A204.1 (cell line): ENCODE results near the gene AMBN.
A peak's percentile ranks its signal among the peaks of the same experiment; 100 is the strongest.
"Not testable (repeated sequence)": the region's sequence is repeated elsewhere in the genome, so short reads cannot be mapped to it uniquely, and the experiment has no call there.

Experiments
- FAIRE-seq: peaks from 2 replicates; lab custom pipeline; 2012; peaks lifted over from hg19 to GRCh38; lab: Jason Lieb, UNC

Gene AMBN

DNA sequence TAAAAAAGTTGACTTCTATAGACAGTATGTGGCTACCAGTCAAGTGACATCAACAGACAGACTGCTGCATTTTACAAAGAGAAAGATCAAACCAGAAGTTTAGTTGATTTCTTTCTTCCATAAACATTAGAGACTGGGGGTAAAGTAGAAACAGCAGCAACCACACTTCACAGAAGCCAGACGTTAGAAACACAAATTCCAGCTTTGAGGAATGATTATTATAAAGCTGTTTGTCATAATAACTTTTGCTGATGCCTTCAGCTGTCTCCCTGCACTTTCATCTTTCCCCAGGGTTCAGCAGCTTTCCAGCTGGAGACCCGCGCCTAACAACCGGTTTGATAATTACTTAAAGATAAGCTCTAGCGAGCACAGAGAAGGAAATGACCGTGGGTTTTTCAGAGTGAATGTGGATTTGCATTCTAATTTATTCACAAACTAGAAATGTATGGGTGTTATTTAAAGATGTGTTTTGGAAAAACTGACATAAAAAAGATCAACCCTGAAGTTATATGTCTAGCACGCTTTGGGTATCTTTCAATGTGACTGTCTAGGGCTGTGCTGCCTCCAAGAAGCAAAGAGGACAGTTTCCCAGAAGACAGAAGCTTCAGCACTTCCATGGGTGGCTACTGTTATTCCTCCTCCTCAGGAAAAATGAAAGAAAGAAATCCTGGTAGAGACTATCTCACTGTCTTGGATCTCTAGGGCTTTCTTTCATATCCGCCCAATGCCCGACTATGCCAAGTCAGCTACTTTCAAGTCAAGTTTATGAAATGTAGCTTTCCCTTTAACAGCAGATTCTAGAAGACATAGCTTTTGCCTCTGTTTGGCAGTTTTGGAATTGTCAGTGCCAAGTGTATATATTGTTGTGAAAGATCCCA, 21.5 kb downstream of the AMBN start:
- FAIRE-seq: no peak

DNA sequence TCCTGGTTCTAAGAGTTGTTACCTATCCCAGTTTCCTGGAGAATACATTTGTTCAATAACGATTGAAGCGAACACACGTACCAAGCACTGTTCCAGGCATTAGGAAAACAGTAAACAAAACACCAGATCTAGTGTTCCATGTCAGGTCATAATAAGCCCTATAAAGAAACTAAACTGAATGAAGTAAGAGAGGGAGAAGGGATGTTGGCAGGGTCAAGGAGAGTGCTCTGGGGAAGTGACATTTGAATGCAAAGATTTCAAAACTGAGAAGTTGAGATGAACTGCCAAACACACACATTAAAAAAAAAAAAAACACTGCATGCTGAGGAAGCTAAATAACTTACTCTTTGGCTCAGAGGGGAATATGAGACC, 22.1 kb downstream of the AMBN start:
- no peak for FAIRE-seq

DNA sequence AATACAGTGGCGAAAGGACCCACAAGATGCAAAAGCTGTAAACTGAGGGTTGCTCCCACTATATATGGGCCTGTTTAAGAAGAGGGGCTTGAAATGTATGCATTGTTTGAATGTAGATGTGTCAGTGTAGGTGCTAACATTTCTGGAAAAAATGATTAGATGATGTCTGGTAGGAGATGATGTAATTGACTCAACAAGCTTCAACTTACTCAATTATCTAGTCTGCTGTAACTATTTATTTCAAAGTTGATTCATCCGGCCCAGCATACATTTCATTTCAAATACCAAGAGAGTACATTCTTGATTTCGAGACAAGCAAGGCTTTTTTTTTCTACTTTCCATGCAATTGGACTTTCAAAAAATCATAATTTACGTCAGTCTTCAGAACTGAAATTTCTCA, 27.2 kb downstream of the AMBN start:
- FAIRE-seq: no peak

DNA sequence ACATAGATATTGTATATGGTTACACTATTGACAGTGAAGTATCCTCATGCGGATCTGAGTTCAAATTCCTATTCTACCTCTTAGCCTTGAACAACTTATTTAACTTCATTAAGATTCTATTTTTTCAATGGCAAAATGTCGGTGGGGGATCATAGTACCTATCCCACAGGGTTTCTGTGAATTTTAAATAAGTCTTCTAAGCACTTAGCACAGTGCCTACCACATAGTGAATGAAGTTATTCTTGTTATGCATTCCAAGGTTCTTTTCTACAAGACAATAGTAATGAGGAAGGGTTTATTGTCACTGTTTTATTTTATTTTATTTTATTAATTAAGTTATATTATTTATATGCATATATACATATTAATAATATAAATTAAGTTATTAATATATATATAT, 27.7 kb downstream of the AMBN start:
- no peak for FAIRE-seq

DNA sequence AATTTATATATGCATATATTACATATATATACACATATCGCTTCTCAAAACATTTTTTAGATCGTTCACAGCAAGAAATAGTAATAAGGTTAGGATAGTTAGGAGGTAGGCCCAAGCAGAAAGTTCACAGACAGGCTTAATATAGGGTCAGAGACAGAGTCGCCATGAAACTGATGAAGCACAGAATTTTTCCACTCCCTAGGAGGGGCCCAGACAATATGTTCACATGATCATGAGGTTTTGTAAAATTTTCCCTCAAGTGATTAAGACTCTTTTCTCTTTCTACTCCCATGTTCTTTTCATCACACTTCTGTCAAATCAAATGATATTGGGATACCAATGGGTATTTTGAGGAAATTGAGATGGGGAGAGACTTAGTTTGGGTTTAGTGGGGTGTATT, 31.3 kb downstream of the AMBN start:
- no peak for FAIRE-seq

DNA sequence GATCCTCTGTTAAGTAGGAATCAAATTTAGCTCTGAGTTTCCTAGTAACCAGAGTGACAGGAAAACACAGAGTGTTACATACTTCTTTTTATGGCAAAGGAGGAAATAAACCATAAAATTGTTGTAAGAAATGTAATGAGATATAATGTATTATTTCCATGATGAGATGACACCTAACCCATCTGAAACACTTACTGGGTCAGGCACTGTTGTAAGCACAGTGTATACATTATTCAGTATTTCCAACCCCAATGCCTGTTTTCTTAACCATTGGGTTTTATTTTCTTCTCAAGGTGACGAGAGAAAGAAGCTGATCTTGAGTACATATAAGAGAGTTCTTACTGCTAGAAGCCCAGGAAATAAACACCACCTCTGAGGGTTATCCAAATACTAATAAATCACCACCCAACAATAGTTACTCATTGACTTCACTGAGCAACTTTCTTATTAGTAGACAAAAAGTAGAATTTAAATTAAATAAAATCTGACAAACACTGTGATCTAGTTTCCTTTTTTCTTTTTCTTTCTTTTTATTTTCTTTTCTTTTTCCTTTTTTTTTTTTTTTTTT, 32.3 kb downstream of the AMBN start:
- no peak for FAIRE-seq

DNA sequence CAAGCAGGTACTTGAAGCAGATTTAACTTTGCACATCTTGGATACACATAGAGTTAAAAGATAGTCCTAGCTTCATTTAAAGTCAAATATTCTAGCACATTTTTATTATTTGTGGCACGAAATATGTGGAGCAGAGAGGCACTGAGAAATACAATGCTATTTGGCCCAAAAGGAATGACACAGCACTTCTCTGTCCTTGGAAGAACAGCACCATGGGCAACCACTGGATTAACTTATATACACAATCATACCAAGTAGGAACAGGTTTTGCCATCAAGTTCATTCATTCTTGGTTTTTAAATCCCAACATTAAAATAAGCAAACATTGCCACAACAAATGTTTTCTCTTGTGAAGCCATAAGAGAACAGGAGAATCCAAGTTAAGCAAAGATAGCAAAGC, 35.6 kb downstream of the AMBN start:
- FAIRE-seq: no peak

DNA sequence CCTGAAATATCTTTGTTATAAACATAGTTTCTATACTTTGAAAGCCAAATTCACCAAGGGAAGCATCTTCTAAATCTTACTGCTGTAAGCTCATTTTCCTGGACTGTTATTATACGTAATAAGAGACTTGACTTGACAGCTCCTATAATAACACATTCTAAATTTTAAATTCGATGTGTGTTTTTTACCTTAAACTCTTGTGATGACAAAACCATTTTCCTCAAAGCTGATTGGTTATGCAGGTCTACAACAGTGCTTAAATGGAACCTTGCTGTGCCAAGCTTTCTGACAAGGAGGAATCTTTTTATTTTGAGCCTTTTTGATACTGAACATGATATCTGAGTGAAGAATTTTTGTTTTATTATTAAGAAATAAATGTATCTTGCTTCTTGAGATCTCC, 36.4 kb downstream of the AMBN start, which contains the start of gene ENAM:
Gene ENAM (plus strand): TSS at position 301 of the 400 bp plus-strand sequence. CDS start 757 bp downstream, outside the sequence.
- FAIRE-seq: no peak

DNA sequence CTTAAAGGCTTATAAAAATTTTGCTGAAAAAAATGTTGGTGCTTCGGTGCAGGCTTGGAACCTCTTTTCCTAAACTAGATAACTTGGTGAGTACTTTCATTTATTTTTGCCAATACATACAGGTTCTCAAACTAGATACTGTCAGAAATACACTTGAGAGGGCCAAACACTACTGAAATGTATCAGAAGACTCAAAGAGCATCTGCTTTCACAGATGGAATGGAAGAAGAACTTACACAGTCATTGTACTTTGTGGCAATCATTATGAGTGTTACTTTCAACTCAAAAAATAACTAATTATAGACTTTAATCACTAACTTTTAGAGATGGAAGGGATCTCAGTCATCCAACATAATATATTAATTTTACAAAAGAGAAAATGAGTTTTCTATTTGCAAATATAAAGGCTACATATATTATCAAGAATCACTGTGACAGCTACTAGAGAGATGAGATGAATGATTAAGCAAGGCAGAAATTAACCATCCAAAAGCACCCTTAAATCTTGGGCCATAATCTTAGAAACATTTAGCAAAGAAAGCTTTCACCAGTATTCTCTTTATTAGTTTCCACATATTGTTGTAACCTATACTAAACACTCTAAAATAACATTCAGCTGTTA, 37.5 kb downstream of the AMBN start:
- no peak for FAIRE-seq

DNA sequence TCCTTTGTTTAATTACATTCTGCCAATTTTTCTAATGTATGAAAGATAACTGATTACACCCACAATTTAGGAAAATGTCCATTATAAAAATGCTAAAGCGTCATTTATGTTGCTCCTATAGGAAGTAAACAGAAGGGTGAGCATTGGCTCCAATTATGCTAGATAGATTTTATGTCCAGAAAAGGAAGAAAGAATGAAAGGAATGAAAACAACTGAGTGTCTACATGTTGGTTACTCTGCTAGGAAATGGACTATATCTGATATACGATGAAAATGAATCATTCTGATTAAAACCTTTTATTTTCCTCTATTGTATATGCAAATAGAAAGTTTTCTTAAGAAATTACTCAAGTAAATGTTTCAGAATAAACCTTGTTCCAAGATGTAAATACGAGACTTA, 38.1 kb downstream of the AMBN start:
- no peak for FAIRE-seq

DNA sequence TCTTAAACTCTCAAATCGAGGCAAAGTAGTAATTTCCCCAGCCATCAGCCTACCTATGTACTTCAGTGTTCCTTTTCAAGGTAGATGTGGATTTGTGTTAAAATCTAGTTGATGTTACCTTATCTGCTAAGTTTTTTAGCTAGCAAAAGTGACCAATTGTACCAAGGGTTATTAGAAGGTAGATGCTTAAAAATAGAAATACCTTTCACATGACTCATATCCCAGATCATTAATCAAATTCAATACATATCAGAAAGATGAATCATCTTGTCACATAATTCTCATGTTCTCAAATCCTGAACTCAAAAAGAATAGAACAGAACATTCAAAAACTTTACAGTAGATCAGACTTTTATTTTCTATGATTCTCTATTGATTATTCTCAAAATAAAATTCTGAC, 40.0 kb downstream of the AMBN start:
- FAIRE-seq: peak; percentile 61

DNA sequence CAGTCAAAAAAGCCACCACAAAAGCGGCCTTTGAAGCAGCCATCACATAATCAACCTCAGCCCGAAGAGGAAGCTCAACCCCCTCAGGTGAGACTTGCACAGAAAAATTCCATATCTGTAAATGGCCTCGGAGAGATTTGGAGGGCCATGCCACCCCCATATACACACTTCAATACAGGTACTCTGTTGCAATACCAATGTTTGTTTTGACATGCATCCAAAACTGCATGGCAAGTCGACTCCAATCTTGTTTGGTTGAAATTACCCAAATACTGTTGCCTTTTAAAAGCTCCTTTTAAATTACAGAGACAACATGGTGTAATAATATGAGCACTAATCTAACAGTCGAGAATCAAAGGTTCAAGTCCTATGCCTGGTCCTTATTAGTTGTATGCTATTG, 42.4 kb downstream of the AMBN start:
- no peak for FAIRE-seq

DNA sequence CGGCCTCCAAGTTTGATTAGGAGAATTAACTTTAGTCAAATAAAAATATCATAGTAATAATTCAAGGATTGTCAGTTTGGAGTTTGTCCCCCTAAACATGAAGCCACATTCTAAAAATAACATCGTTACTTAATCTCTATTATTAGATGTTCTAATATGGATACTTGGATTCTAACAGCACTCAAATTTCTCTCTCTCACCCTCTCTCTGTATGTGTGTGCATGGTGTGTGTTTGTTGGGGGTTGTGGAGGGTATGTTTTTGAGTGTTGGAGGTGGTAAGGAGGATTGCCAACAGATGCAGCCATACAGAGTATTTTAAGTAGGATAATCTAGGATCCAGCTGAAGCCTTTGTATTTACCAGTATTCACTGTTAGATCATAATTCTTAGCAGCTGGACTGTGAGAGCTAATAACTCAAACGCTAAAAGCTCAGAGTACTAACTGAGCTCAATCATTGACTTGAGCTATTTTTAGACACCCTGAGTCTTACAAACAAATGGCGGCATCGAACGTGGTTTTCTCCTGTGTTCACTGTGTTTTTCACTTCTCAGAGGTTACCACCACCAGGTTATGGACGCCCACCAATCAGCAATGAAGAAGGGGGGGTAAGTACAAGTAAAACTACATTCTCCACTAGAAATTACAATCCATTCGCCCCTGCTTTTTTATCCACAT, 45.3 kb downstream of the AMBN start:
- FAIRE-seq: no peak

DNA sequence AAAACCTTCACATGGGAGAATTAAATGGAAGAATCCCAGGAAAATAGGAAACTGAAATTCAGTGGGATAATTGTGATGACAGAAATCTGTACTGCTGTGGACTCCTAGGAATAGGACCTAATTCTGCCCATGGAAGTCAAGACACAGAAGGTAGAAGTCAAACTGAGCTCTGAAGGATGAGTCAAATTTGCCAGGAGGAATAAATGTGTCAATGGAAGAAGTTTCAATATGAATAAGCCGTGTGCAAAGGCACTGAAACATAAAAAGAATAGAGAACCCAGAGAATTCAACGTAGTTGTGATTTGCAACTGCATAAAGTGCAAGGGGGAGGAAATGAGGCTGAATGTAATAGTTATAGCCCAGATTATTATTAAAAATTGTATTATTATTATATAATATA, 48.1 kb downstream of the AMBN start:
- FAIRE-seq: no peak

DNA sequence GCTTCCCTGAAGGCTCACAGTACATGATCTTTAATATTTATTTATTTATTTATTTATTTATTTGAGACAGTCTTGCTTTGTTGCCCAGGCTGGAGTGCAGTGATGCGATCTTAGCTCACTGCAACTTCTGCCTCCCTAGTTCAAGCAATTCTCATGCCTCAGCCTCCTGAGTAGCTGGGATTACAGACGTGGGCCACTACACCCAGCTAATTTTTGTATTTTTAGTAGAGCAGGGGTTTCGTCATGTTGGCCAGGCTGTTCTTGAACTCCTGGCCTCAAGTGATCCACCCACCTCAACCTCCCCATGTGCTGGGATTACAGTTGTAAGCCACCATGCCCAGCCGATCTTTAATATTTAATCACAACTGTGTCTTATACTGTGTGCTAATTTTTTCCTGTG, 58.7 kb downstream of the AMBN start:
- not testable (repeated sequence) for FAIRE-seq

DNA sequence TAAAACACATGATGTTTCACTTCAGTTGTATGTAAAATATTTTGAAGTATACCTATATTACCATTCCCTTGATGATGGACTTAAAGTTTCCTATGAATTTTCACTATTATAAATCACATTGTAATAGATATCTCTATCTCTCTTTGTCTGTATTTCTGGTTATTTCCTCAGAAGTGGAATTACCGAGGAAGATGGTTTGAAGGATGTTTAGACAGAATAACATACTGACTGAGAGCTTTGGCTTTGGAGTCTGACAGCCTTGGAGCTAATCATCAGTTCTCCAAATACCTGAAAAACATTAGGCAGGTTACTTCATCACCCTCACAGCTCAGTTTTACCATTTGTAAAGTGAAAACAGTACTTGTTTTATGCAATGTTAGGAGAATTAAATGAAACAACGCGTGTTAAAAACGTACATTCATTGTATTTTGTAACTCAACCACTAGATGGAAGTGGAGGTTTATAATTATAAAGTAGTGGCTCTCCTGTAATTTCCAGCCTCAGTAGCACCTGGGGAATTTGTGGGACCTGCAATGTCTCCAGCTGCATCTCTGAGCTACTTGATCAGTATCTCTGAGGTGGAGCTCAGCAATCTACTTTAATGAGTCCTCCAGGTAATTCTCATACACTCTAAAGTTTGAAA, 59.9 kb downstream of the AMBN start:
- peak; percentile 90 for FAIRE-seq

DNA sequence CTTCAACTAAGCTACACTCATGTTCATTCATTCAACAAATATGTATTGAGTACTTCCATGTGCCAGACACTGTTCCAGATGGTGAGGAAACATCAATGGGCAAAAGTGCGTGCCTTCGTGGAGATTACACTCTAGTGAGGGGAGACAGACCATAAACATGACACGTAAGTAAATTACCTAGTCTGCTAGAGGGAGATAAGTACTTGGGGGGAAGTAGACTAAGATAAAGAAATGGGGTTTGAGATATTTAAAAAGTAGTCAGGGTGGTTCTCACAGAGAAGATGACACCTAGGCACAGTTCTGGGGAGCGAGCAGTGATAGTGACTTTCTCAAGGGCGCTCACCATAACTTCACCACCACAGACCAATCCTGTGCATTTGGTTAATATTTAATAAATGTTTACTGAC, 62.6 kb downstream of the AMBN start:
- FAIRE-seq: no peak
